OCI-LY3 (cell line): ENCODE data around the gene DNAH14.
A peak's percentile ranks its signal among the peaks of the same experiment; 100 is the strongest.

Experiments
- H2AFZ ChIP-seq: fragments of 200-600, 300-600 bp; shearing (Covaris generic); 2 replicates; pipeline ENCODE4 v1.6.0; 2014; ENCODE audit warnings: antibody characterized with exemption, low read depth, low read length
- H3K27ac ChIP-seq: fragments of 200-600, 300-600 bp; sonication (generic); 2 replicates; pipeline ENCODE4 v1.5.1; 2014; ENCODE audit warnings: mild to moderate bottlenecking, low read length, moderate library complexity, mixed read lengths
- H3K27me3 ChIP-seq: fragments of 200-600, 300-600 bp; sonication (generic); 2 replicates; pipeline ENCODE4 v1.6.1; 2014; ENCODE audit warnings: low read depth, low read length, mixed read lengths
- H3K36me3 ChIP-seq: fragments of 200-600, 300-600 bp; sonication (generic); replicated peaks from 2 replicates; pipeline ENCODE3; 2014; ENCODE audit warnings: low read depth, low read length, mixed read lengths
- H3K4me1 ChIP-seq: fragments of 300-600, 200-600 bp; sonication (generic); 2 replicates; pipeline ENCODE4 v1.6.1; 2014; ENCODE audit warnings: low read length, mixed read lengths
- H3K4me2 ChIP-seq: fragments of 200-600, 300-600 bp; sonication (generic); 2 replicates; pipeline ENCODE4 v1.6.1; 2014; ENCODE audit warnings: low read length, mixed read lengths
- H3K4me3 ChIP-seq: fragments of 300-600, 200-600 bp; sonication (generic); 2 replicates; pipeline ENCODE4 v1.5.1; 2014; ENCODE audit warnings: antibody characterized with exemption, mild to moderate bottlenecking, low read length, moderate library complexity
- H3K79me2 ChIP-seq: fragments of 300-600, 200-600 bp; shearing (Covaris generic); 2 replicates; pipeline ENCODE4 v1.6.1; 2014; ENCODE audit warnings: mild to moderate bottlenecking, low read length, mixed read lengths
- H3K9ac ChIP-seq: fragments of 300-600, 200-600 bp; shearing (Covaris generic); 2 replicates; pipeline ENCODE4 v1.6.0; 2014; ENCODE audit warnings: mild to moderate bottlenecking, low read length, moderate library complexity
- H3K9me3 ChIP-seq: fragments of 200-600, 300-600 bp; shearing (Covaris generic); 2 replicates; pipeline ENCODE4 v1.6.1; 2014; ENCODE audit warnings: low read length, mixed read lengths; ENCODE audit not compliant: insufficient read depth
- H4K20me1 ChIP-seq: fragments of 200-600, 300-600 bp; sonication (generic); 2 replicates; pipeline ENCODE4 v1.6.1; 2016; ENCODE audit warnings: low read length, mixed read lengths; ENCODE audit not compliant: insufficient read depth
- EZH2phosphoT487 ChIP-seq: fragments of 200-600 bp; shearing (Covaris generic); IDR thresholded peaks from 2 replicates; pipeline ENCODE4 v1.6.1; 2018; ENCODE audit warnings: antibody characterized with exemption, mixed run types, low read depth
- TF ChIP-seq, protein P1 (sequence below): fragments of 200-600, 300-600 bp; sonication (generic); IDR thresholded peaks from 2 replicates; pipeline ENCODE4 v1.5.1; 2014; ENCODE audit warnings: antibody characterized with exemption, low read length, low read depth

The DNAH14 gene

DNA sequence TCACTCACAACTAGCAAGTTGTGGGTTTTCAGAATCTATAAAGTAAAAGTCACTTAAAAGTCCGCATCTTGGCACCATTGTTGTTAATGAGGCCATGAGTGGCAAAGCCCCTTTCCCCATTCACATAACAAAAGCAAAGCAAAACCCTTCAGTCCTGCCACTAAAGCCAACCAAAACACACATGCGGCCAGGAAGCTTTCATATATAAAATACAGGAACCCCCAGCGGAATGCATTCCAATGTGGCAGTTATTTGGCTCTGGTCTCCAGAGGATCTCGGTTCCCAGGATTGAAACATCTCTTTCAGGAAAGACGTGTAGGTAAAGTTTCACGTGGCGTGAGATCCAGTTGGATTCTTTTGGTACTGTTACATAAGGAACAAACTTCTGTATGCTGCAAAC is 500.8 kb downstream of the DNAH14 start:
- no peak overlapping the region for H3K4me3 ChIP-seq
- no peak overlapping the region for H3K9ac ChIP-seq
- no peak overlapping the region for H3K4me2 ChIP-seq
- no peak for TF ChIP-seq EZH2phosphoT487
- TF ChIP-seq, protein P1, sequence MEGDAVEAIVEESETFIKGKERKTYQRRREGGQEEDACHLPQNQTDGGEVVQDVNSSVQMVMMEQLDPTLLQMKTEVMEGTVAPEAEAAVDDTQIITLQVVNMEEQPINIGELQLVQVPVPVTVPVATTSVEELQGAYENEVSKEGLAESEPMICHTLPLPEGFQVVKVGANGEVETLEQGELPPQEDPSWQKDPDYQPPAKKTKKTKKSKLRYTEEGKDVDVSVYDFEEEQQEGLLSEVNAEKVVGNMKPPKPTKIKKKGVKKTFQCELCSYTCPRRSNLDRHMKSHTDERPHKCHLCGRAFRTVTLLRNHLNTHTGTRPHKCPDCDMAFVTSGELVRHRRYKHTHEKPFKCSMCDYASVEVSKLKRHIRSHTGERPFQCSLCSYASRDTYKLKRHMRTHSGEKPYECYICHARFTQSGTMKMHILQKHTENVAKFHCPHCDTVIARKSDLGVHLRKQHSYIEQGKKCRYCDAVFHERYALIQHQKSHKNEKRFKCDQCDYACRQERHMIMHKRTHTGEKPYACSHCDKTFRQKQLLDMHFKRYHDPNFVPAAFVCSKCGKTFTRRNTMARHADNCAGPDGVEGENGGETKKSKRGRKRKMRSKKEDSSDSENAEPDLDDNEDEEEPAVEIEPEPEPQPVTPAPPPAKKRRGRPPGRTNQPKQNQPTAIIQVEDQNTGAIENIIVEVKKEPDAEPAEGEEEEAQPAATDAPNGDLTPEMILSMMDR, result no peak
- H3K4me1 ChIP-seq, result peaks cover 34% of the 10 kb centered on the region
- H3K27ac ChIP-seq, result no peak overlapping the region
- no peak overlapping the region for H2AFZ ChIP-seq
- no peaks in the 10 kb centered on the region for H3K9me3 ChIP-seq
- H3K79me2 ChIP-seq, result peaks cover 26% of the 10 kb centered on the region
- H3K27me3 ChIP-seq, result no peaks in the 10 kb centered on the region
- no peaks in the 10 kb centered on the region for H3K36me3 ChIP-seq
- H4K20me1 ChIP-seq, result peaks cover 17% of the 10 kb centered on the region

DNA sequence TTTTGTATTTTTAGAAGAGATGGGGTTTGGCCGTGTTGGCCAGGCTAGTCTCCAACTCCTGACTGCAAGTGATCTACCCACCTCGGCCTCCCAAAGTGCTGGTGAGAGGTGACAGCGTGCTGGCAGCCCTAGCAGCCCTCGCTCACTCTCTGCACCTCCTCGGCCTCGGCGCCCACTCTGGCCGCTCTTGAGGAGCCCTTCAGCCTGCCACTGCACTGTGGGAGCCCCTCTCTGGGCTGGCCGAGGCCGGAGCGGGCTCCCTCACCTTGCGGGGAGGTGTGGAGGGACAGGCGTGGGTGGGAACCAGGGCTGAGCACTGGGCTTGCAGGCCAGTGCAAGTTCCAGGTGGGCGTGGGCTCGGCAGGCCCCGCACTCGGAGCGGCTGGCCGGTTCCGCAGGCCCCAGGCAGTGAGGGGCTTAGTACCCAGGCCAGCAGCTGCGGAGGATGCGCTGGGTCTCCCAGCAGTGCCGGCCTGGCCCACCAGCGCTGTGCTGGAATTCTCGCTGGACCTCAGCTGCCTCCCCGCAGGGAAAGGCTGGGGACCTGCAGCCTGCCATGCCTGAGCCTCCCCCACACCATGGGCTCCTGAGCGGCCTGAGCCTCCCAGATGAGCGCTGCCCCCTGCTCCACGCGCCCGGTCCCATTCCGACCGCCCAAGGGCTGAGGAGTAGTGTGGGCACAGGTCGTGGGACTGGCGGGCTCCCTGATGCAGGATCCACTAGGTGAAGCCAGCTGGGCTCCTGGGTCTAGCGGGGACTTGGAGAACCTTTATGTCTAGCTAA is 501.8 kb downstream of the DNAH14 start:
- no peak overlapping the region for H3K9ac ChIP-seq
- no peak overlapping the region for H3K4me3 ChIP-seq
- TF ChIP-seq, protein P1, result no peak
- TF ChIP-seq EZH2phosphoT487, result no peak
- peaks cover 16% of the 10 kb centered on the region for H3K79me2 ChIP-seq
- peaks cover 7% of the 10 kb centered on the region for H4K20me1 ChIP-seq
- no peak overlapping the region for H3K4me2 ChIP-seq
- no peak overlapping the region for H3K27ac ChIP-seq
- H2AFZ ChIP-seq, result no peak overlapping the region
- H3K4me1 ChIP-seq, result peaks cover 34% of the 10 kb centered on the region
- no peaks in the 10 kb centered on the region for H3K9me3 ChIP-seq
- no peaks in the 10 kb centered on the region for H3K36me3 ChIP-seq
- H3K27me3 ChIP-seq, result no peaks in the 10 kb centered on the region

DNA sequence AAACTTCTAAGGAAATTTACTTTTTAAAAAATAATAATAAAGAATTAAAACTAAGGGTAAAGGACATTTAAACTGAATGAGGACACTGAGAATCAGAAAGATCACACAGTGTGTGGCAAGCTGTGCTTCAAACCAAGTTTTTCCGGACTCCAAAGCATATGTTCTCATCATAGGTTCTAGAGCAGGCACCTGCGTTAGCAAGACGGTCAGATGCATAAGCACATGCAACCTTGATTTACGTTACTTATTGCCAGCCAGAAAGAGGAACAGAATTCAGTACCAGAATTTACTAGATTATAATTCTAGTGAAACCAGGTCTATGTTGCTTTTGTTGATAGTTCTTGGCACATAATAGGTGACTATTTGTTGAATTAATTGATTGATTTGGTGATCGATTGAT is 504.6 kb downstream of the DNAH14 start:
- Histone ChIP-seq H3K36me3 (no peaks in the 10 kb centered on the region), H3K27ac (peak overlapping the region; percentile 4; the same call in 1 of the 2 replicates), H3K79me2 (no peaks in the 10 kb centered on the region), H3K9ac (no peak overlapping the region), H3K9me3 (no peaks in the 10 kb centered on the region), H3K4me2 (peak overlapping the region; percentile 54), H3K4me1 (peaks cover 50% of the 10 kb centered on the region), H4K20me1 (no peaks in the 10 kb centered on the region), H3K4me3 (peak overlapping the region; percentile 0; the same call in 1 of the 2 replicates), H3K27me3 (no peaks in the 10 kb centered on the region), H2AFZ (no peak overlapping the region)
- TF ChIP-seq EZH2phosphoT487, result no peak
- TF ChIP-seq, protein P1, result no peak

DNA sequence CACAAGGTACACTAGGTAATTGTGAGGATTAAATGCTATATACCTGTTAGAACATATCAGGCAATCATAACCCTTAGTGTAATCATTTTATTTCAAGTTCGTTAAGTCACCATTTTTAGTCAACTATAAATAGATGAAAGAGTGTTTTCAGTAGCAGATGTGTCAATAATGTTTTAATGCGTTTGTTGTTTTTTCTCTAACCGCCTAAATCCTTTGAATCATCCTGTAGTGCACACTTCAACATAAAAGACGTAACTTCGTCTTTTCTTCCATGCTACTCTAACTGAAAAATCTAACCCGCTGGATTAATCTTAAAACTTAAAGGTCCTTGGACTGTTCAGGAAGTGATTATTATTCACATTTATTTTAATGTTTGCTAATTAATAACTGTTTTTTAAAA is 505.6 kb downstream of the DNAH14 start:
- peak overlapping the region; percentile 39; the same call in 1 of the 2 replicates for H3K27ac ChIP-seq
- peak overlapping the region; percentile 53 for H3K4me2 ChIP-seq
- H3K9me3 ChIP-seq, result no peaks in the 10 kb centered on the region
- H3K4me3 ChIP-seq, result peak overlapping the region; percentile 37; the same call in 1 of the 2 replicates
- H4K20me1 ChIP-seq, result no peaks in the 10 kb centered on the region
- H3K9ac ChIP-seq, result no peak overlapping the region; the same call in 1 of the 2 replicates
- peak overlapping the region; percentile 29; the same call in 1 of the 2 replicates for H2AFZ ChIP-seq
- H3K4me1 ChIP-seq, result peaks cover 46% of the 10 kb centered on the region
- H3K27me3 ChIP-seq, result no peaks in the 10 kb centered on the region
- no peak for TF ChIP-seq EZH2phosphoT487
- TF ChIP-seq, protein P1, result no peak
- H3K79me2 ChIP-seq, result no peaks in the 10 kb centered on the region
- H3K36me3 ChIP-seq, result no peaks in the 10 kb centered on the region
